BJ (cell line): ENCODE results near the gene ASGR1. TPM values are rescaled to one million over a fixed set of nuclear protein-coding genes. Genes with fewer than 3 reads are reported as not detected.

Experiments used
- CTCF ChIA-PET: fragments of 350-600 bp; formaldehyde crosslinking; extraction: SDS; loops from one replicate; lab custom pipeline; 2021; ENCODE audit warnings: antibody characterized with exemption, inconsistent platforms; lab: Yijun Ruan, JAX
- POLR2A ChIA-PET: fragments of 300-600 bp; sonication (Branson Sonifier 250); formaldehyde crosslinking; extraction: SDS; loops from one replicate; lab custom pipeline; 2021; ENCODE audit warnings: antibody characterized with exemption; lab: Charles Lee
- DNase-seq: peaks from one replicate; pipeline ENCODE4 v3.0.0-alpha.2; 2011; ENCODE audit warnings: low read depth
- H3K27me3 ChIP-seq: 2 replicates; pipeline ENCODE4 v1.6.0; 2011; ENCODE audit warnings: low read length; ENCODE audit not compliant: control insufficient read depth, insufficient read depth
- H3K36me3 ChIP-seq: 2 replicates; pipeline ENCODE4 v1.5.1; 2011; ENCODE audit warnings: low read length; ENCODE audit not compliant: control insufficient read depth, insufficient read depth
- H3K4me3 ChIP-seq: 2 replicates; pipeline ENCODE4 v1.5.1; 2011; ENCODE audit warnings: low read depth, mild to moderate bottlenecking, control low read depth, low read length
- CTCF ChIP-seq: IDR thresholded peaks from 2 replicates; pipeline ENCODE4 v1.5.1; 2011; ENCODE audit warnings: low read depth, mild to moderate bottlenecking, control low read depth, inconsistent platforms, low read length, moderate library complexity; ENCODE audit not compliant: insufficient read depth
- polyA minus RNA-seq: library from RNA; depleted of rRNA, polyadenylated mRNA; stranded (reverse); fragments of >200 nt; gene quantifications from 2 replicates; pipeline ENCODE4 v1.2.3, GENCODE V29; 2011; rRNA and poly(A)+ RNA removed
- polyA plus RNA-seq: library from polyadenylated mRNA; depleted of rRNA; stranded (reverse); fragments of >200 nt; gene quantifications from 2 replicates; pipeline ENCODE4 v1.2.3, GENCODE V29; 2011; rRNA removed

ASGR1 gene
- polyA plus RNA-seq, result 0.56 and 0.59 TPM in 2 replicates
- 0.19 TPM in 1 of 2 replicates, not detected in the other for polyA minus RNA-seq

DNA sequence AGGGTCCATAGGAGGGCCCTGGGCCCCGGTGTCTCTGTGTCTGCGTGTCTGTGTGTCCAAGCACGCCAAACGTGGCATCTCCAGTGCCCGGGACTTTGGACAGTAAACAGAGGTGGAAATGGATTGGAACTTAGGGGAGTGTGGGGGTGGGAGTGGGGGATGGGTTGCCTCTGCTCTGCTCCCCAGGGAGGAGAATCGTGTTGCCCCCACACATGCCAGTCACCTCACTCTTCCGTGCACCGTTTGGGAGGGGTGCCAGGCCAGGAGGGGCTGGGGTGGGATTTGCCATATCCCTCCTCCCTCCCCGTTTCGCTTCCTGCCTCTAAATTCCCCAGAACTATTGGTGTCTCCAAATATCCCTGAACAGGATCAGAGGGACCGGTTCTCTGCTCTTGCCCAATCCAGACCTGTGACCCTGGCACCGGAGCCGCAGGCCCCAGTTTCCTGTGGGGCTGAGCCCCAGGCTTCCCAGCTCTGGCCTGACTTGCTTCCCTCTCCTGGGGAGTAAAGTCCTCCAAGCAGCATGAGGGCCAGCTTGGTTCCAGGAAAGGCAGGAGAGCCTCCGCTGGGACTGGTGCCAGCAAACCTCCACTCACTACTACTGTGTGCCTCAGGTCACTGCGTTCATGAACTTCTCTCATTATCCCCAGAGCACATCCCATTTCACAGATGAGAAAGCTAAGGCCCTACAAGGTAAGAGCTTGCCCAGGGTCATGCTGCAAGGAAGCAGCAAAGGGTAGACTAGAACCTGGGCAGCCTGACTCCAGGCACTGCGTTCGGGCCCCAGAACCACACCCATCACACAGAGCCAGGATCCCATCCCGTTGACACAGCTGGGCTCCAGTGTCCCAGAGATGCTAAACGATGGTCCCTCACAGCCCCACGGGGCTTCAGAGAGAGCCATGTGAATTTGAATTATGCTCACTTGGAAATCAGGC is at the start of gene ASGR1:
TSS of gene ASGR1 (minus strand) at position 54 of the 938 bp plus-strand sequence. CDS start 807 bp downstream, outside the sequence.
- no peaks in the 10 kb centered on the region for H3K36me3 ChIP-seq
- H3K27me3 ChIP-seq, result no peaks in the 10 kb centered on the region
- ChIA-PET POLR2A (no interaction called here), CTCF (interaction anchor here (2.0 to 2.1 kb wide), 2 partner anchors 43 to 265 kb away, joined by 5 read pairs; no protein-coding TSS in a partner anchor)
- DNase-seq, result no peak
- no peak for TF ChIP-seq CTCF
- peak within 1 kb of the TSS; percentile 54; the same call in 1 of the 2 replicates for H3K4me3 ChIP-seq

DNA sequence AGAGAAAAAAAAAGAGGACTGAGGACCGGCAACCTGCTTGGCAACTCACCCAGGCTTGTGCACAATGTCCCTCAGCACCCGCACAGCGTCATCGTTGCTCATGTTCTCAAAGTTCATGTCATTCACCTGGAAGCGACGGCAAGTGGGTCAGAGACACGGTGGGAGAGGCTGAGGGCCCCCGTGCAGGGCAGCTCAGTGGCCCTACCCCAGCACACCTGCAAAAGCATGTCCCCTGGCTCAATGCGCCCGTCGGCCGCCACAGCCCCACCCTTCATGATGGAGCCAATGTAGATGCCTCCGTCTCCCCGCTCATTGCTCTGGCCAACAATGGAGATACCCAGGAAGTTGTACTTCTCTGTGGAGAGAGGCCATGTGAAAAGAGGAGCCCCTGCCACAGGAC is 49.8 kb upstream of the ASGR1 start:
- CTCF ChIA-PET, result no interaction called here
- peaks cover 38% of the 10 kb centered on the region for H3K36me3 ChIP-seq
- no peak overlapping the region for H3K4me3 ChIP-seq
- no peak for DNase-seq
- TF ChIP-seq CTCF, result no peak
- no peaks in the 10 kb centered on the region for H3K27me3 ChIP-seq
- POLR2A ChIA-PET, result no interaction called here

DNA sequence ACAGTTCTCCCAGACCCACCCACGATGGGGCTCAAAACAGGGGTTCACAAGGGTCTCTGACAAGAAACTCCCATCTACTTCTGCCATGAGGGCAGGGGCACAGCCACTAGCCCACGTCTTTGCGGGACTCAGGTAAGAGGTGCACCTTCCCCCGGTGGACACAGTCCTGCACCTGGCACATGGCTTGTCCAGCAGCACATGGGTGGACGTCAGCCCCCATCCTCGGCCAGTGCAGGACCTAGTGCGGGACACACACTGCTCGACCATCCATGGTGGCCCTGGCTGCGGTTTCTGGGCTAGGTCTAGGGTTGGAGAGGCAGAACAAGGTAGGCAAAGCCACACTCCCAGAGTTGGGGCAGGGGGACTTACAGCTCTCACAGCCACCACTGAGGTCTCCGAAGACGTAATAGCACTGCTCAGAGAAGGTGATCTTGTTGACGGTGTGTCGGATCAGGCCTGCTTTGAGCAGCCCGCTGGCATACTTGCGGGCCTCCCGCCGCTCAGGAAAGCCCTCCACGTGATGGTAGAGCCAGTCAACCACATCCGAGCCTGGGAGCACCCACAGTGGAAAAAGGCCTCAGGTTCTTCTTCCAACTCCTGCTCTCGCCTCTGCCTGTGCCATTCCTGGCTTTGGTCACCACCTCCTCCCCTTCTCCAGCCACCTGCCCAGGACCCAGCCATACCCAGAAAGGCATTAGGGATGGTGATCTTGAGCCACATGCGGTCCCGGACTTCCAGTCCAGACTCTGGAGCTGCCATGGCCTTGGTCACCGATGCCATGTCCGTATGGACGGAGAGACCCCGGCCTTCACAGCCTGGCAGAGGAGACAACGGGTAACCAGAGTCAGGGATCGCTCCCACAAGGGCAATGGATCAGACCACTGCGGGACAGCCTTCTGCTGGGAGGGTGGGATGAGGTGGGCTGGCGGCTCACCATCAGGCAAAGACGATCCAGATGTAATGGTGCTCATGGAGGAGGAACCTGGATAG is 47.8 kb upstream of the ASGR1 start:
- Histone ChIP-seq H3K4me3 (no peak overlapping the region), H3K27me3 (no peaks in the 10 kb centered on the region), H3K36me3 (peaks cover 53% of the 10 kb centered on the region)
- POLR2A ChIA-PET, result no interaction called here
- CTCF ChIA-PET, result no interaction called here
- TF ChIP-seq CTCF, result no peak
- no peak for DNase-seq

DNA sequence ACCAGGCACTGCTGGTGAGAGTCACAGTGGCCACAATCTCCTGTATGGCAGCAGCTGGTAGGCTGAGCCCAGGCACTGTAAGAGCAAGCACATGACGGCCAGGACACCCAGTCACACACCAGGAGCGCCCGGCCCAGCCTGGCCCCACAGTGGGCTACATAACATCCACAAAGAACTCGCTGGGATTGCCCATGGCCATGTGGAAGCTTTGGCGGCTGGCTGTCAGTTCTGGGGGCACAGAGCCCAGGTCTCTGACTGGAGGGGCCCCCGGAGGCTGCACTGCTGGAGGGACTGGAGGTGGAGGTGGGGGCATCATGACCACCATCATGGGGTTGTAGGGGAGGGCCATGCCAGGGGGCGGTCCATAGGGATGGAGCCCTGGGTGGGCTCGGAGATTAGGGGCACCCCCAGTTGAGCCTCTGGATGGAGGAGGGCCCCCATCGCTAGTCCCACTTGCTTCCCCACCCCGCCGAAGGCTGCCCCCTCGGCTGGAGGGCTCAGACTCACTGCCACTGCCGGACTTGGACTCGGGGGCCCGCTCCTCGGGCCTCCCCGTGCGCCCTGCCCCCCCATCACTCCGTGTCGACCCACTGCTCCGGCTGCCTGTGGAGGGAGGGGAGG is 46.7 kb upstream of the ASGR1 start:
- CTCF ChIA-PET, result interaction anchor here (0.8 kb wide), 1 partner anchor 180 kb away, joined by 3 read pairs; no protein-coding TSS in a partner anchor
- Histone ChIP-seq H3K4me3 (no peak overlapping the region), H3K36me3 (peaks cover 56% of the 10 kb centered on the region), H3K27me3 (no peaks in the 10 kb centered on the region)
- DNase-seq, result no peak
- POLR2A ChIA-PET, result no interaction called here
- no peak for TF ChIP-seq CTCF
